Common myeloid progenitor, CD34-positive (primary cell): ENCODE measurements around the gene DPEP2NB.
"Not testable (repeated sequence)": the region's sequence is repeated elsewhere in the genome, so short reads cannot be mapped to it uniquely, and the experiment has no call there.

Experiments
- CTCF ChIA-PET: fragments of 350-600 bp; sonication (Branson Sonifier 250); formaldehyde crosslinking; loops from one replicate; lab custom pipeline; 2021; ENCODE audit warnings: antibody characterized with exemption; lab: Charles Lee
- POLR2A ChIA-PET: fragments of 350-600 bp; sonication (Branson Sonifier 250); formaldehyde crosslinking; loops from one replicate; lab custom pipeline; 2021; ENCODE audit warnings: antibody characterized with exemption; lab: Charles Lee
- DNase-seq, 3 donors: peaks; one replicate each; pipeline versions ENCODE4 v3.0.0 to v3.0.0-alpha.2; 2013
- H3K27ac ChIP-seq, 2 experiments: 1 replicate in 1 of 2; 2 replicates in 1 of 2; pipeline ENCODE4 v1.7.0; 2013; ENCODE audit warnings: inconsistent platforms in 2 of 2, low read length in 2 of 2, mild to moderate bottlenecking in 2 of 2, low read depth in 1 of 2, moderate library complexity in 1 of 2; ENCODE audit not compliant: severe bottlenecking in 2 of 2, insufficient read depth in 1 of 2, poor library complexity in 1 of 2
- H3K27me3 ChIP-seq, 5 experiments: replicated peaks in 2 of 5; 1 replicate in 3 of 5; 2 replicates in 2 of 5; pipeline versions ENCODE4 v1.6.1 to v1.7.0; 2013; ENCODE audit warnings: low read length in 4 of 5, mild to moderate bottlenecking in 2 of 5, moderate library complexity in 2 of 5, inconsistent platforms in 1 of 5; ENCODE audit not compliant: insufficient read depth in 5 of 5, control insufficient read depth in 4 of 5
- H3K36me3 ChIP-seq, 4 experiments: 1 replicate in 2 of 4; 2 replicates in 2 of 4; pipeline versions ENCODE4 v1.6.1 to v1.7.0; 2013; ENCODE audit warnings: low read length in 3 of 4, control low read depth in 1 of 4, mild to moderate bottlenecking in 1 of 4; ENCODE audit not compliant: control insufficient read depth in 4 of 4, insufficient read depth in 4 of 4
- H3K4me1 ChIP-seq, 4 experiments: 1 replicate in 3 of 4; 2 replicates in 1 of 4; pipeline versions ENCODE4 v1.6.1 to v1.7.1; 2013; ENCODE audit warnings: low read length in 3 of 4, mild to moderate bottlenecking in 3 of 4, control low read depth in 1 of 4, inconsistent platforms in 1 of 4, moderate library complexity in 1 of 4; ENCODE audit not compliant: control insufficient read depth in 4 of 4, insufficient read depth in 4 of 4; ENCODE audit errors: control extremely low read depth in 1 of 4
- H3K4me3 ChIP-seq, 7 experiments: 1 replicate in 4 of 7; 2 replicates in 3 of 7; pipeline versions ENCODE4 v1.5.1 to v1.7.0; 2013; ENCODE audit warnings: mild to moderate bottlenecking in 7 of 7, low read length in 6 of 7, moderate library complexity in 6 of 7, inconsistent platforms in 2 of 7, low read depth in 2 of 7, control low read depth in 1 of 7; ENCODE audit not compliant: insufficient read depth in 4 of 7, control insufficient read depth in 1 of 7; ENCODE audit errors: extremely low read depth in 1 of 7
- H3K9me3 ChIP-seq, 5 experiments: 1 replicate in 4 of 5; 2 replicates in 1 of 5; pipeline versions ENCODE4 v1.6.1 to v1.7.1; 2013; ENCODE audit warnings: low read length in 4 of 5, mild to moderate bottlenecking in 2 of 5, inconsistent platforms in 1 of 5, low read depth in 1 of 5, moderate library complexity in 1 of 5; ENCODE audit not compliant: control insufficient read depth in 4 of 5, insufficient read depth in 2 of 5; ENCODE audit errors: control extremely low read depth in 1 of 5
- WGBS: methylation state at CpG from one replicate; pipeline ENCODE4 v1.1.5; 2013; ENCODE audit not compliant: insufficient coverage; 5-methylcytosine and 5-hydroxymethylcytosine counted together

DPEP2NB gene

DNA sequence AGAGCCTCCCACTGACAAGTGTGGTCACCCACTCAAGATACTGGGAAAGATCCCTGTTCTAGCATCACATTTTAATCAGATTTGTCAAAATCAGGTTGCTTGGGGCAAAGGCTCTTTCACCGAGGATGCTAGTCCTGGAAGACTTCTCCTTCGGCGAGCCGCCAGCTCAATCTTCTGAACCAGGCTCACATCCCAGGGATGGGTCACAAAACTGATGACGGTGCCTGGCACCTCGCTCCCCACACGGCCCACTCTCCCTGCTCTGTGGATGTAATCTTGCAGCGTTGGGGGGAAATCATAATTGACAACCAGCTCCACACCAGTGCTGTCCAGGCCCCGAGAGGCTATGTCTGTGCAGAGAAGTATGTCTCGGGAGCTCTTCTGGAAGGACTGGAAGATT, 5.8 kb upstream of the DPEP2NB start:
- ChIA-PET CTCF (interaction anchor here (0.7 to 3.3 kb wide), 7 partner anchors 16 to 205 kb away, joined by 3 to 19 read pairs (median 4); no protein-coding TSS in a partner anchor), POLR2A (interaction anchor here (0.7 to 2.0 kb wide), 3 partner anchors 16 to 36 kb away, joined by 3 to 7 read pairs (median 4); no protein-coding TSS in a partner anchor)
- DNase-seq = no peak
- H3K4me1 ChIP-seq = peaks cover 7 to 29% (median 23%) of the 10 kb centered on the region in 4 experiments
- no peaks in the 10 kb centered on the region for H3K9me3 ChIP-seq
- H3K27me3 ChIP-seq = no peaks in the 10 kb centered on the region
- peaks cover 0 to 22% (median 7%) of the 10 kb centered on the region in 4 experiments for H3K36me3 ChIP-seq
- H3K4me3 ChIP-seq = peak overlapping the region in 4 of 7 experiments; percentile 93 to 98 (median 96)
- H3K27ac ChIP-seq = no peak overlapping the region
- WGBS = 96% methylated on average over 10 of the region's 10 CpGs

DNA sequence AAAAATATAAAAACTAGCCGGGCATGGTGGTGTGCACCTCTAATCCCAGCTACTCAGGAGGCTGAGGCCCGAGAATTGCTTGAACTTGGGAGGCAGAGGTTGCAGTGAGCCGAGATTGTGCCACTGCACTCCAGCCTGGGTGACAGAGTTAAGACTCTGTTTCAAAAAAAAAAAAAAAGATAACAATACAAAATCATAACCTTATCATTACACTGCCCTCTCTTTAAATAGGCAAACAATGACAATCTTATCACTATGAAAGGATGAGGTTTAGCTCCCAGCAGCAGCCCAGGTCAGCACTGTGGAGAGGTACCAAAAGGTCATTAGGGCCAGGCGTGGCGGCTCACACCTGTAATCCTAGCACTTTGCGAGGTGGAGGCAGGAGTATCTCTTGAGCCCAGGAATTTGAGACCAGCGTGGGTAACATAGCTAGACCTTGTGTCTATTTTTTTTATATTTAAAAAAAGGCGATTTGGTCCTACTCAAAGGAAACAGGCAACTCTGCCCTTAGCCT, 3.5 kb upstream of the DPEP2NB start:
- Histone ChIP-seq H3K27me3 (no peaks in the 10 kb centered on the region), H3K4me1 (peaks cover 4 to 28% (median 24%) of the 10 kb centered on the region in 4 experiments), H3K9me3 (no peaks in the 10 kb centered on the region), H3K27ac (no peak overlapping the region), H3K4me3 (no peak overlapping the region), H3K36me3 (peaks cover 0 to 13% (median 4%) of the 10 kb centered on the region in 4 experiments)
- 98% methylated on average over 7 of the region's 8 CpGs for WGBS
- no peak for DNase-seq
- CTCF ChIA-PET = interaction anchor here (1.0 to 1.4 kb wide), 2 partner anchors 20 to 30 kb away, joined by 3 read pairs; partner anchors contain the start of gene DPEP2
- POLR2A ChIA-PET = no interaction called here

- Histone ChIP-seq H3K4me3 (peak overlapping the region in 4 of 7 experiments; percentile 0 to 49 (median 38)), H3K27me3 (no peaks in the 10 kb centered on the region), H3K36me3 (no peaks in the 10 kb centered on the region), H3K27ac (no peak overlapping the region), H3K9me3 (no peaks in the 10 kb centered on the region), H3K4me1 (peaks cover 9 to 22% (median 18%) of the 10 kb centered on the region in 4 experiments)
- peak in 2 of 3 donors; percentile 73 to 78 for DNase-seq
- ChIA-PET CTCF (interaction anchor here (1.1 to 3.6 kb wide), 4 partner anchors 10 to 27 kb away, joined by 3 to 14 read pairs (median 5); no protein-coding TSS in a partner anchor), POLR2A (interaction anchor here (1.0 to 1.2 kb wide), 3 partner anchors 9 to 20 kb away, joined by 3 to 6 read pairs (median 6); partner anchors contain the start of genes DDX28, DPEP2 and DUS2)
- no CpG with 5 or more reads among the region's 1 CpG for WGBS
These were observed 2.3 kb downstream of the DPEP2NB start for GRCh38 chr16:68013440-68013839.

DNA sequence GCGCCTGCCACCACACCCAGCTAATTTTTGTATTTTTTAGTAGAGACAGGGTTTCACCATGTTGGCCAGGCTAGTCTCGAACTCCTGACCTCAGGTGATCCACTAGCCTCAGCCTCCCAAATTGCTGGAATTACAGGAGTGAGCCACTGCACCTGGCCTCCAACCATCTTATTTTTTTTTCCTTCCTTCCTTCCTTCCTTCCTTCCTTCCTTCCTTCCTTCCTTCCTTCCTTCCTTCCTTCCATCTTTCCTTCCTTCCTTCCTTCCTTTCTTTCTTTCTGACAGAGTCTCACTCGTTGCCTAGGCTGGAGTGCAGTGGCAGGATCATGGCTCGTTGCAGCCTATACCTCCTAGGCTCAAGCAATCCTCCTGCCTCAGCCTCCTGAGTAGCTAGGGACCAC, 5.8 kb downstream of the DPEP2NB start:
- H3K36me3 ChIP-seq, H3K9me3 ChIP-seq, H3K27ac ChIP-seq, H3K4me3 ChIP-seq, POLR2A ChIA-PET, H3K27me3 ChIP-seq, DNase-seq: not testable (repeated sequence)
- H3K4me1 ChIP-seq = peaks cover 9 to 40% (median 32%) of the 10 kb centered on the region in 4 experiments
- WGBS = 100% methylated on average over 2 of the region's 4 CpGs
- CTCF ChIA-PET = interaction anchor here (1.0 kb wide), 1 partner anchor 10 kb away, joined by 4 read pairs; no protein-coding TSS in a partner anchor

- Histone ChIP-seq H3K9me3 (no peaks in the 10 kb centered on the region), H3K4me3 (no peak overlapping the region), H3K36me3 (no peaks in the 10 kb centered on the region), H3K27ac (no peak overlapping the region), H3K4me1 (peaks cover 9 to 41% (median 31%) of the 10 kb centered on the region in 4 experiments), H3K27me3 (no peaks in the 10 kb centered on the region)
- ChIA-PET POLR2A (no interaction called here), CTCF (interaction anchor here (1.0 kb wide), 2 partner anchors 17 to 28 kb away, joined by 3 read pairs; partner anchors contain the start of gene DPEP3)
- 96% methylated on average over 8 of the region's 9 CpGs for WGBS
- no peak for DNase-seq
These were observed 6.5 kb downstream of the DPEP2NB start for GRCh38 chr16:68009157-68009735.

DNA sequence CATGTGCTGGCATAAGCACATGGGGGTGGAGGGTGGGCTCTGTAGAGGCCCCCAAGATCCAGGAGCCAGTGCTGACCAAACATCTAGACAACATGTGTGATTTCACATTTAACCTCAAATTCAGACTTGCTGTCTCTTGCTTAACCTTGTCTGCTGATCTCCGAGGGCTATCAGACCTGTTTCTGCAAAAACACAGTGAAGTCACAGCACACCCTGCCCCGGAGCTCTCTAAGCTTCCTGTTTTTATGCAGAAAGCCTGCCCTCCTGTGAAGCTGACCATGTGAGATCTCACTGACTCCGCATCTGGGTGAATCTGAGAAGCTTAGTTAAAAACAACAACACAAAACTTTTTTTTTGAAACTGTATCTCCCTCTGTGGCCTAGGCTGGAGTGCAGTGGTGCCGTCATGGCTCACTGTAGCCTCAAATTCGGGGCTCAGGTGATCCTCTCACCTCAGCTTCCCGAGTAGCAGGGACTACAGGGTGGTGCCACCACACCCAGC, 9.9 kb downstream of the DPEP2NB start:
- H3K36me3 ChIP-seq = no peaks in the 10 kb centered on the region
- ChIA-PET POLR2A (interaction anchor here (0.6 to 1.2 kb wide), 5 partner anchors 12 to 971 kb away, joined by 3 to 7 read pairs (median 3); partner anchors contain the start of genes DDX28 and DUS2), CTCF (interaction anchor here (1.1 to 2.4 kb wide), 8 partner anchors 11 to 64 kb away, joined by 3 to 8 read pairs (median 5); no protein-coding TSS in a partner anchor)
- H3K4me3 ChIP-seq = peak overlapping the region in 1 of 7 experiments; percentile 19
- H3K27me3 ChIP-seq = no peaks in the 10 kb centered on the region
- peak; percentile 50 to 85 (median 82) for DNase-seq
- no peaks in the 10 kb centered on the region for H3K9me3 ChIP-seq
- peak overlapping the region in 1 of 2 experiments; percentile 69 for H3K27ac ChIP-seq
- H3K4me1 ChIP-seq = peaks cover 0 to 23% (median 17%) of the 10 kb centered on the region in 4 experiments
- 13% methylated on average over 4 of the region's 6 CpGs for WGBS
